K562 (cell line): ENCODE results near the gene ANKMY1. TPM values are rescaled to one million over a fixed set of nuclear protein-coding genes. Genes with fewer than 3 reads are reported as not detected.
A peak's percentile ranks its signal among the peaks of the same experiment; 100 is the strongest.

ENCODE experiments used
- ARNT ChIP-seq, 2 experiments: fragments of 450-650 bp; IDR thresholded peaks; 2 replicates each; pipeline ENCODE4 v1.6.1; 2016; ENCODE audit warnings: mild to moderate bottlenecking in 1 of 2
- C11orf30 ChIP-seq: fragments of 450-650 bp; IDR thresholded peaks from 2 replicates; pipeline ENCODE4 v1.6.1; 2016; ENCODE audit warnings: low read depth, mild to moderate bottlenecking
- CCNT2 ChIP-seq: IDR thresholded peaks from 2 replicates; pipeline ENCODE4 v1.6.1; 2011; ENCODE audit warnings: borderline replicate concordance, low read depth, mild to moderate bottlenecking, moderate library complexity, mixed read lengths, low read length; ENCODE audit not compliant: insufficient read length; ENCODE audit errors: extremely low read depth
- DEAF1 ChIP-seq: fragments of 450-650 bp; formaldehyde crosslinking; IDR thresholded peaks from 2 replicates; pipeline ENCODE4 v1.4.0; 2020; ENCODE audit warnings: mild to moderate bottlenecking, moderate library complexity
- E2F3 ChIP-seq: fragments of 250-450 bp; sonication (Bioruptor Pico); IDR thresholded peaks from 2 replicates; pipeline ENCODE4 v1.4.0; 2020; ENCODE audit warnings: mild to moderate bottlenecking
- E2F4 ChIP-seq: sonication (generic); formaldehyde crosslinking; IDR thresholded peaks from 2 replicates; pipeline ENCODE4 v1.8.0; 2022; ENCODE audit warnings: mild to moderate bottlenecking, low read depth, missing genetic modification reagents
- FOXP1 ChIP-seq: sonication (generic); formaldehyde crosslinking; IDR thresholded peaks from 2 replicates; pipeline ENCODE4 v1.8.0; 2022; ENCODE audit warnings: mild to moderate bottlenecking, missing genetic modification reagents
- LARP7 ChIP-seq: fragments of 450-650 bp; IDR thresholded peaks from 2 replicates; pipeline ENCODE4 v1.6.1; 2016
- MBD1 ChIP-seq: fragments of 250-450 bp; sonication (Bioruptor Pico); IDR thresholded peaks from 2 replicates; pipeline ENCODE4 v1.8.0; 2022; ENCODE audit warnings: inconsistent platforms
- MYNN ChIP-seq, 2 experiments: sonication (generic); formaldehyde crosslinking in 1 of 2; IDR thresholded peaks; 2 replicates each; pipeline versions ENCODE4 v1.5.0 to v1.6.1; 2016 to 2020; ENCODE audit warnings: antibody characterized with exemption in 1 of 2, missing genetic modification reagents in 1 of 2
- NR2C2 ChIP-seq, 2 experiments: fragments of 200-800 bp in 1 of 2; sonication (Bioruptor generic) in 1 of 2; sonication (generic) in 1 of 2; formaldehyde crosslinking in 1 of 2; IDR thresholded peaks; 2 replicates each; pipeline versions ENCODE4 v1.6.1 to v1.8.0; 2016 to 2022; ENCODE audit warnings: mild to moderate bottlenecking in 1 of 2, missing compliant biosample characterization in 1 of 2, missing genetic modification characterization in 1 of 2, missing genetic modification reagents in 1 of 2
- RBM34 ChIP-seq: fragments of 200-400 bp; formaldehyde crosslinking; IDR thresholded peaks from 2 replicates; pipeline ENCODE4 v1.6.1; 2018; ENCODE audit warnings: low read length, borderline replicate concordance; ENCODE audit not compliant: insufficient read depth
- RUNX1 ChIP-seq: sonication (generic); IDR thresholded peaks from 2 replicates; pipeline ENCODE4 v1.6.1; 2016; ENCODE audit warnings: antibody characterized with exemption, low read depth
- SETDB1 ChIP-seq: IDR thresholded peaks from one replicate; pipeline ENCODE4 v1.6.1; 2012; ENCODE audit warnings: low read length, control low read depth, inconsistent platforms
- STAT5B ChIP-seq: fragments of 250-450 bp; sonication (Bioruptor Pico); IDR thresholded peaks from 2 replicates; pipeline ENCODE4 v1.8.0; 2021; ENCODE audit warnings: mild to moderate bottlenecking, inconsistent platforms
- TRIM24 ChIP-seq, 2 experiments: fragments of 450-650 bp; IDR thresholded peaks; 2 replicates each; pipeline ENCODE4 v1.6.1; 2016
- ZNF140 ChIP-seq: fragments of 250-450 bp; sonication (Bioruptor Pico); IDR thresholded peaks from 2 replicates; pipeline ENCODE4 v1.8.0; 2021; ENCODE audit warnings: moderate library complexity, mild to moderate bottlenecking, inconsistent platforms
- ZNF449 ChIP-seq: fragments of 250-450 bp; sonication (Bioruptor Pico); IDR thresholded peaks from 2 replicates; pipeline ENCODE4 v1.8.0; 2022; ENCODE audit warnings: moderate library complexity, mild to moderate bottlenecking, inconsistent platforms
- polyA plus RNA-seq, 8 experiments: library from polyadenylated mRNA; depleted of rRNA in 4 of 8; stranded (reverse) in 5 of 8; unstranded in 3 of 8; fragments of >200 nt; fragmentation: Nextera tagmentation in 2 of 8; fragmentation: Illumina TruSeq in 1 of 8; extraction: Ambion mirVana in 2 of 8; extraction: Trizol in 1 of 8; gene quantifications; 2 replicates each; pipeline versions ENCODE4 v1.2.1 to v1.2.3, GENCODE V29; 2011 to 2014; ENCODE audit warnings: inconsistent platforms in 1 of 8, missing spikeins in 1 of 8
- total RNA-seq, 7 experiments: library from RNA; depleted of rRNA in 6 of 7; stranded (reverse); fragments of >200 nt in 6 of 7; fragmentation: Illumina TruSeq in 2 of 7; extraction: Trizol in 2 of 7; gene quantifications; 2 replicates each; pipeline versions ENCODE4 v1.2.1 to v1.2.3, GENCODE V29; 2011 to 2021; ENCODE audit warnings: low replicate concordance in 1 of 7

ANKMY1 gene
- total and polyA plus RNA-seq, 9 of the 15 experiments (the other 6 are each of a cell fraction or from before 2014, with no cell fraction given), result 0.75 to 15.1 (median 11.7) TPM

- TF ChIP-seq RUNX1 (peak; percentile 58; the same call in 1 of the 2 replicates), E2F3 (CRISPR knock-in tag) (no peak), SETDB1 (no peak), NR2C2 (CRISPR knock-in tag; IDR thresholded peaks at IDR 0.05) (no peak), NR2C2 (tag; IDR thresholded peaks at IDR 0.05) (peak; percentile 88), ZNF140 (CRISPR knock-in tag) (no peak), E2F4 (no peak), MYNN (IDR thresholded peaks at IDR 0.05) (peak; percentile 95), MYNN (CRISPR knock-in tag; IDR thresholded peaks at IDR 0.05) (no peak), STAT5B (CRISPR knock-in tag) (no peak), ARNT (IDR thresholded peaks at IDR 0.05) (no peak), TRIM24 (IDR thresholded peaks at IDR 0.05) (peak in 1 of 2 experiments; percentile 66; a peak in 1 of 4 replicates), RBM34 (no peak), DEAF1 (CRISPR knock-in tag) (no peak; the same call in 1 of the 2 replicates), FOXP1 (CRISPR knock-in tag) (no peak), LARP7 (no peak), MBD1 (no peak), ZNF449 (CRISPR knock-in tag) (0 out of 2 replicates have a peak, but pooled peaks have one; percentile 34), CCNT2 (peak; percentile 93), C11orf30 (peak; percentile 50)
Observed at GRCh38 chr2:240565333-240566202, 7.8 kb upstream of the ANKMY1 start (continued).
